ENCODE data around the gene TTC39B.

Gene TTC39B

DNA sequence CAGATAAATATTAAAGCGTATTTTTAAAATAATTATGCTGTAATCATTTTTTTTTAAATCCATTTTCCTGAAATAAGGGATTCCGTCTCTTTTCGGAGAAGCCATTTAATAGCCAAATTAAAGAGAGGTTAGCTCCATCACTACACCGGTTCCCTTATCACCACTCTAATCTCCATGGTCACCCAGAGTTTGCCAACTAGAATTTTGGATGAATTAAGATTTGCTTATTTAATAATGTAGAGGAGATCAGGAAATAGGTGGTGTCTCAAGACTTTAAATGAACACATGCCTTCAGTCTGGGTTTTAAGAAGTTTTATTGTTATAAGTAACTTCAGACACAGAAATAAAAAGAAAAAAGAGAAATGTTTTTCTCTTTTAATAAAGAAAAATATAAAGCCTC is 151.7 kb downstream of the TTC39B start:
- no peak for ATAC-seq (replicated peaks)
- Mint-ChIP-seq H3K4me1 (ENCODE audit: low read depth in 2 of 2) (no peaks in the 10 kb centered on the region), H3K36me3 (ENCODE audit: insufficient read depth) (no peaks in the 10 kb centered on the region), H3K9me3 (no peaks in the 10 kb centered on the region), H3K4me3 (no peak overlapping the region), H3K27me3 (peaks cover 38 to 50% of the 10 kb centered on the region in 2 donors), H3K27ac (no peak overlapping the region)
- no peak for DNase-seq

GRCh38 chr9:15154677-15155076 is 152.3 kb downstream of the TTC39B start:
- no peak for ATAC-seq (replicated peaks)
- no peak for DNase-seq
- Mint-ChIP-seq H3K36me3 (ENCODE audit: insufficient read depth) (no peaks in the 10 kb centered on the region), H3K4me1 (ENCODE audit: low read depth in 2 of 2) (no peaks in the 10 kb centered on the region), H3K4me3 (no peak overlapping the region), H3K9me3 (no peaks in the 10 kb centered on the region), H3K27ac (no peak overlapping the region), H3K27me3 (peaks cover 38 to 50% of the 10 kb centered on the region in 2 donors)

GRCh38 chr9:15153961-15154360 is 153.1 kb downstream of the TTC39B start:
- Mint-ChIP-seq H3K9me3 (no peaks in the 10 kb centered on the region), H3K27ac (no peak overlapping the region), H3K4me1 (ENCODE audit: low read depth in 2 of 2) (no peaks in the 10 kb centered on the region), H3K27me3 (peaks cover 38 to 50% of the 10 kb centered on the region in 2 donors), H3K36me3 (ENCODE audit: insufficient read depth) (no peaks in the 10 kb centered on the region), H3K4me3 (no peak overlapping the region)
- no peak for DNase-seq
- no peak for ATAC-seq (replicated peaks)

- no peak for DNase-seq
- Mint-ChIP-seq H3K4me3 (no peak overlapping the region), H3K27me3 (peaks cover 31 to 40% of the 10 kb centered on the region in 2 donors), H3K36me3 (ENCODE audit: insufficient read depth) (no peaks in the 10 kb centered on the region), H3K4me1 (ENCODE audit: low read depth in 2 of 2) (no peaks in the 10 kb centered on the region), H3K9me3 (no peaks in the 10 kb centered on the region), H3K27ac (no peak overlapping the region)
- ATAC-seq (replicated peaks): no peak
Measured at GRCh38 chr9:15150939-15151338, 156.1 kb downstream of the TTC39B start.

- H3K4me1 Mint-ChIP-seq (ENCODE audit: low read depth in 2 of 2): no peaks in the 10 kb centered on the region
- no peaks in the 10 kb centered on the region for H3K36me3 Mint-ChIP-seq (ENCODE audit: insufficient read depth)
- H3K27ac Mint-ChIP-seq: no peak overlapping the region
- H3K4me3 Mint-ChIP-seq: no peak overlapping the region
- ATAC-seq (replicated peaks) (no peak), DNase-seq (no peak)
- peaks cover 27 to 40% of the 10 kb centered on the region in 2 donors for H3K27me3 Mint-ChIP-seq
- H3K9me3 Mint-ChIP-seq: no peaks in the 10 kb centered on the region
Measured at GRCh38 chr9:15149450-15149849, 157.6 kb downstream of the TTC39B start.

- peaks cover 10 to 24% of the 10 kb centered on the region in 2 donors for H3K27me3 Mint-ChIP-seq
- no peak for DNase-seq
- no peak for ATAC-seq (replicated peaks)
- H3K9me3 Mint-ChIP-seq: no peaks in the 10 kb centered on the region
- no peak overlapping the region for H3K4me3 Mint-ChIP-seq
- no peaks in the 10 kb centered on the region for H3K36me3 Mint-ChIP-seq (ENCODE audit: insufficient read depth)
- H3K27ac Mint-ChIP-seq: no peak overlapping the region
- H3K4me1 Mint-ChIP-seq (ENCODE audit: low read depth in 2 of 2): peaks cover 0 to 3% of the 10 kb centered on the region in 2 donors
Measured at GRCh38 chr9:15146268-15146700, 160.7 kb downstream of the TTC39B start.

- peaks cover 0 to 3% of the 10 kb centered on the region in 2 donors for H3K4me1 Mint-ChIP-seq (ENCODE audit: low read depth in 2 of 2)
Measured at GRCh38 chr9:15144622-15145061, 162.4 kb downstream of the TTC39B start.

GRCh38 chr9:15142878-15143534 is 164.0 kb downstream of the TTC39B start:
- peak in 1 of 3 experiments; percentile 5 for DNase-seq

More at GRCh38 chr9:15144622-15145061, 162.4 kb downstream of the TTC39B start:
- DNase-seq (no peak), ATAC-seq (replicated peaks) (no peak)
- Mint-ChIP-seq H3K27me3 (peaks cover 5 to 15% of the 10 kb centered on the region in 2 donors), H3K36me3 (ENCODE audit: insufficient read depth) (no peaks in the 10 kb centered on the region), H3K27ac (no peak overlapping the region), H3K4me3 (no peak overlapping the region), H3K9me3 (no peaks in the 10 kb centered on the region)

DNA sequence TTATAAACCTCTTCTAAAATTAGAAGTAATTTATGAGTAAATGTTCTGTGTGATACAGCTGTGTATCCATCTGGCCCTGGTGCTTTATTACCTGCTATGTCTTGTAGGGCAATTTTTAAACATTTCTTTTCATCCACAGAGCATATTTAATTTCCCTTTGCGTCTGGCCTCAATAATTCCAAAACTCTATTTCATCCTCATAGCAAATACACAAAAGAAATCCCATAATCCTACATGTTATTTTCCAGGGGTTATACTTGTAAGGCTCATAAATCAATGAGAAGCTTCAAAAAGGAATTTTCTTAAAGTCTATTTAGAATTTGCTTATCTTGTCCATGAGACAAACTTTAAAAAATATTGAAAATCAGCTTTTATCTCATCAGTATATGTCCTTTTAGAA is 167.0 kb downstream of the TTC39B start:
- ATAC-seq (replicated peaks): no peak
- H3K27ac Mint-ChIP-seq: no peak overlapping the region
- H3K4me1 Mint-ChIP-seq (ENCODE audit: low read depth in 2 of 2): peaks cover 0 to 10% of the 10 kb centered on the region in 2 donors
- no peak for DNase-seq
- H3K36me3 Mint-ChIP-seq (ENCODE audit: insufficient read depth): no peaks in the 10 kb centered on the region
- no peak overlapping the region for H3K4me3 Mint-ChIP-seq
- peaks cover 5 to 15% of the 10 kb centered on the region in 2 donors for H3K27me3 Mint-ChIP-seq
- no peaks in the 10 kb centered on the region for H3K9me3 Mint-ChIP-seq

More at GRCh38 chr9:15142878-15143534, 164.0 kb downstream of the TTC39B start:
- Mint-ChIP-seq H3K27ac (no peak overlapping the region), H3K9me3 (no peaks in the 10 kb centered on the region), H3K36me3 (ENCODE audit: insufficient read depth) (no peaks in the 10 kb centered on the region), H3K4me1 (ENCODE audit: low read depth in 2 of 2) (peaks cover 0 to 3% of the 10 kb centered on the region in 2 donors), H3K27me3 (peaks cover 5 to 15% of the 10 kb centered on the region in 2 donors), H3K4me3 (no peak overlapping the region)
- peak; percentile 66 for ATAC-seq (replicated peaks)

- DNase-seq: no peak
- no peak overlapping the region for H3K4me3 Mint-ChIP-seq
- no peaks in the 10 kb centered on the region for H3K36me3 Mint-ChIP-seq (ENCODE audit: insufficient read depth)
- H3K4me1 Mint-ChIP-seq (ENCODE audit: low read depth in 2 of 2): peaks cover 0 to 10% of the 10 kb centered on the region in 2 donors
- H3K27ac Mint-ChIP-seq: no peak overlapping the region
- H3K9me3 Mint-ChIP-seq: no peaks in the 10 kb centered on the region
- ATAC-seq (replicated peaks): no peak
- peaks cover 5 to 12% of the 10 kb centered on the region in 2 donors for H3K27me3 Mint-ChIP-seq
Measured at GRCh38 chr9:15139469-15139868, 167.5 kb downstream of the TTC39B start.

DNA sequence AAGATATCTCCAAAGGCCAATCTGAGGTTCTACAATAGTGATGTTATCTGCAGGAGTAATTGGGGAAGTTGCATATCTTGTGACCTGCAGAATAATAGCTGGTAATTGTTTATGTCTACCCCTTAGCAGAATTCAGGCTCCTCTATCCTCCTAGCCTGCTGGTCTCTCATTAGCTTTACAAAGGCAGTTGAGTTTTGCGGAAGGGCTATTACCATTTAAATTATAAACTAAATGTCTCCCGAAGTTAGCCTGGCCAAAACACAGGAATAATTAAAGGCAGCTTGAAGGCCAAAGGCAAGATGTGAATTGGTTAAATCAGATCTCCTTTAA is 168.7 kb downstream of the TTC39B start:
- Mint-ChIP-seq H3K27me3 (peaks cover 0 to 12% of the 10 kb centered on the region in 2 donors), H3K9me3 (no peaks in the 10 kb centered on the region), H3K4me3 (no peak overlapping the region), H3K27ac (no peak overlapping the region), H3K4me1 (ENCODE audit: low read depth in 2 of 2) (peaks cover 0 to 10% of the 10 kb centered on the region in 2 donors), H3K36me3 (ENCODE audit: insufficient read depth) (no peaks in the 10 kb centered on the region)
- no peak for ATAC-seq (replicated peaks)
- no peak for DNase-seq

- no peak for ATAC-seq (replicated peaks)
- H3K4me1 Mint-ChIP-seq (ENCODE audit: low read depth in 2 of 2): peaks cover 0 to 9% of the 10 kb centered on the region in 2 donors
Measured at GRCh38 chr9:15137658-15138356, 169.2 kb downstream of the TTC39B start.

GRCh38 chr9:15137089-15137488 is 169.9 kb downstream of the TTC39B start:
- Mint-ChIP-seq H3K36me3 (ENCODE audit: insufficient read depth) (no peaks in the 10 kb centered on the region), H3K27ac (peak overlapping the region in 1 of 2 donors; percentile 64), H3K9me3 (no peaks in the 10 kb centered on the region), H3K4me1 (ENCODE audit: low read depth in 2 of 2) (peaks cover 0 to 7% of the 10 kb centered on the region in 2 donors), H3K4me3 (no peak overlapping the region), H3K27me3 (peaks cover 0 to 20% of the 10 kb centered on the region in 2 donors)
- ATAC-seq (replicated peaks) (no peak), DNase-seq (no peak)

More at GRCh38 chr9:15137658-15138356, 169.2 kb downstream of the TTC39B start:
- Mint-ChIP-seq H3K9me3 (no peaks in the 10 kb centered on the region), H3K27ac (no peak overlapping the region), H3K27me3 (peaks cover 0 to 17% of the 10 kb centered on the region in 2 donors), H3K36me3 (ENCODE audit: insufficient read depth) (no peaks in the 10 kb centered on the region), H3K4me3 (no peak overlapping the region)
- DNase-seq: no peak

DNA sequence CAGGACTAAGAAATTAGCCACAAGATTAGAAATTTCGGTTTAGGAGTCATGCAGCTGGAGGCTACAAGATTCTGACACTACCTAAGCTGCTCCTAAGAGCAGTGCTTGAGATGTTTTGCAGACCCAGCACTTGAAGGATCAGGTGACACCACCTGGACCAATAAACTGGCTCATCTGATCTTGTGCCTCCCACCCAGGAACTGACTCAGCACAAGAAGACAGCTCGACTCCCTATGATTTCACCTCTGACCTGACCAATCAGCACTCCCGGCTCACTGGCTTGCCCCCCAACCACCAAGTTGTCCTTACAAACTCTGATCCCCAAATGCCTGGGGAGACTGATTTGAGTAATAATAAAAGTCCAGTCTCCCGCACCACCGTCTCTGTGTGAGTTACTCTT is 170.4 kb downstream of the TTC39B start:
- DNase-seq: no peak
- H3K27ac Mint-ChIP-seq: peak overlapping the region in 1 of 2 donors; percentile 64
- no peak overlapping the region for H3K4me3 Mint-ChIP-seq

More for the DNA sequence above, 170.4 kb downstream of the TTC39B start:
- no peaks in the 10 kb centered on the region for H3K36me3 Mint-ChIP-seq (ENCODE audit: insufficient read depth)
- ATAC-seq (replicated peaks): no peak
- H3K9me3 Mint-ChIP-seq: no peaks in the 10 kb centered on the region
- H3K27me3 Mint-ChIP-seq: peaks cover 0 to 20% of the 10 kb centered on the region in 2 donors
- H3K4me1 Mint-ChIP-seq (ENCODE audit: low read depth in 2 of 2): peaks cover 0 to 7% of the 10 kb centered on the region in 2 donors

Measured in effector memory CD8-positive, alpha-beta T cell (primary cell).